HepG2 (cell line): ENCODE results near the gene CD58. TPM values are rescaled to one million over a fixed set of nuclear protein-coding genes. Genes with fewer than 3 reads are reported as not detected.

Experiments
- AKNA ChIP-seq: sonication (generic); formaldehyde crosslinking; IDR thresholded peaks from 2 replicates; pipeline ENCODE4 v1.4.0; 2020; ENCODE audit warnings: missing genetic modification reagents, borderline replicate concordance
- GRHL1 ChIP-seq: sonication (generic); formaldehyde crosslinking; conservative IDR thresholded peaks from 2 replicates; pipeline ENCODE4 v1.8.0; 2022; ENCODE audit warnings: missing genetic modification reagents
- LRRFIP1 ChIP-seq: sonication (generic); formaldehyde crosslinking; conservative IDR thresholded peaks from 2 replicates; pipeline ENCODE4 v1.4.0; 2020; ENCODE audit warnings: missing genetic modification reagents
- NFAT5 ChIP-seq: sonication (generic); formaldehyde crosslinking; IDR thresholded peaks from 2 replicates; pipeline ENCODE4 v1.4.0; 2020; ENCODE audit warnings: missing genetic modification reagents
- SMC3 ChIP-seq: IDR thresholded peaks from 2 replicates; pipeline ENCODE4 v1.6.1; 2011; ENCODE audit warnings: low read length, improper control_type of control experiment
- SRSF9 ChIP-seq: fragments of 200-400 bp; formaldehyde crosslinking; IDR thresholded peaks from 2 replicates; pipeline ENCODE4 v1.6.1; 2018; ENCODE audit warnings: borderline replicate concordance, mild to moderate bottlenecking, low read depth, low read length; ENCODE audit not compliant: insufficient read depth, poor library complexity, severe bottlenecking
- TRIM22 ChIP-seq: fragments of 450-650 bp; IDR thresholded peaks from 2 replicates; pipeline ENCODE4 v1.6.1; 2017
- ZKSCAN5 ChIP-seq: sonication (generic); formaldehyde crosslinking; IDR thresholded peaks from 2 replicates; pipeline ENCODE4 v1.5.1; 2020; ENCODE audit warnings: mild to moderate bottlenecking, missing genetic modification reagents
- ZNF740 ChIP-seq: sonication (generic); formaldehyde crosslinking; IDR thresholded peaks from 2 replicates; pipeline ENCODE4 v1.4.0; 2020; ENCODE audit warnings: missing genetic modification reagents
- ZSCAN22 ChIP-seq: sonication (generic); formaldehyde crosslinking; IDR thresholded peaks from 2 replicates; pipeline ENCODE4 v1.4.0; 2020; ENCODE audit warnings: mild to moderate bottlenecking, missing genetic modification reagents
- polyA plus RNA-seq, 8 experiments: library from polyadenylated mRNA; depleted of rRNA in 3 of 8; stranded (reverse) in 7 of 8; unstranded in 1 of 8; fragments of >200 nt; fragmentation: Illumina TruSeq in 4 of 8; extraction: Trizol in 4 of 8; gene quantifications; 2 replicates each; pipeline versions ENCODE4 v1.2.1 to v1.2.3, GENCODE V29; 2011 to 2016; ENCODE audit warnings: low read depth in 4 of 8, missing spikeins in 1 of 8, mixed read lengths in 1 of 8; ENCODE audit not compliant: insufficient read depth in 1 of 8
- total RNA-seq, 5 experiments: library from RNA; depleted of rRNA; stranded (reverse); fragments of >200 nt; fragmentation: Illumina TruSeq; extraction: Trizol; gene quantifications; 2 replicates each; pipeline ENCODE4 v1.2.3, GENCODE V29; 2016; ENCODE audit warnings: low read depth in 1 of 5

CD58 gene
- total and polyA plus RNA-seq, 2 of the 13 experiments (the other 11 are each of a cell fraction or from before 2014, with no cell fraction given), result 9.4 to 13.5 TPM

- no peak for TF ChIP-seq LRRFIP1
- TF ChIP-seq AKNA (CRISPR knock-in tag), result no peak
- no peak for TF ChIP-seq GRHL1 (CRISPR knock-in tag)
- TF ChIP-seq ZNF740 (CRISPR knock-in tag), result 0 out of 2 replicates have a peak, but pooled peaks have one; percentile 35
- no peak for TF ChIP-seq ZSCAN22 (CRISPR knock-in tag)
- TF ChIP-seq TRIM22, result no peak
- TF ChIP-seq NFAT5 (CRISPR knock-in tag), result 0 out of 2 replicates have a peak, but pooled peaks have one; percentile 30
- TF ChIP-seq ZKSCAN5 (CRISPR knock-in tag), result no peak
- no peak for TF ChIP-seq SRSF9
- TF ChIP-seq SMC3, result peak; percentile 97
Measured at GRCh38 chr1:116485071-116485735, 85.6 kb downstream of the CD58 start (continued).
